DMS53 (cell line): ENCODE data around the gene FBXW8.

Source experiments
- DNase-seq: peaks from one replicate; lab custom pipeline; 2025; lab: John Stamatoyannopoulos, UW

FBXW8 gene

GRCh38 chr12:116996093-116996492, 85.3 kb downstream of the FBXW8 start:
- no peak for DNase-seq

GRCh38 chr12:116996621-116997020, 85.9 kb downstream of the FBXW8 start:
- no peak for DNase-seq

GRCh38 chr12:116999066-116999465, 88.3 kb downstream of the FBXW8 start:
- DNase-seq, result no peak

GRCh38 chr12:117000316-117000715, 89.6 kb downstream of the FBXW8 start:
- DNase-seq, result no peak

- DNase-seq, result no peak
These were observed 91.5 kb downstream of the FBXW8 start for GRCh38 chr12:117002051-117002817.

- no peak for DNase-seq
These were observed 93.2 kb downstream of the FBXW8 start for GRCh38 chr12:117003883-117004404.

- DNase-seq, result no peak
These were observed 94.8 kb downstream of the FBXW8 start for GRCh38 chr12:117005417-117006046.

GRCh38 chr12:117006333-117006732, 95.6 kb downstream of the FBXW8 start:
- no peak for DNase-seq

GRCh38 chr12:117007577-117007976, 96.8 kb downstream of the FBXW8 start:
- DNase-seq, result no peak

GRCh38 chr12:117009759-117010158, 99.0 kb downstream of the FBXW8 start:
- DNase-seq, result no peak

GRCh38 chr12:117010693-117011451, 100.1 kb downstream of the FBXW8 start:
- no peak for DNase-seq

- DNase-seq, result no peak
These were observed 101.4 kb downstream of the FBXW8 start for GRCh38 chr12:117011988-117012805.

- DNase-seq, result no peak
These were observed 103.0 kb downstream of the FBXW8 start for GRCh38 chr12:117013726-117014125.

- DNase-seq, result no peak
These were observed 103.7 kb downstream of the FBXW8 start for GRCh38 chr12:117014342-117014887.

GRCh38 chr12:117015811-117016210, 105.1 kb downstream of the FBXW8 start:
- no peak for DNase-seq

- no peak for DNase-seq
These were observed 107.1 kb downstream of the FBXW8 start for GRCh38 chr12:117017807-117018206.

- DNase-seq, result no peak
These were observed 107.5 kb downstream of the FBXW8 start for GRCh38 chr12:117018276-117018675.

GRCh38 chr12:117018685-117019084, 107.9 kb downstream of the FBXW8 start:
- DNase-seq, result no peak

- no peak for DNase-seq
These were observed 109.1 kb downstream of the FBXW8 start for GRCh38 chr12:117019866-117020265.

GRCh38 chr12:117020536-117021220, 109.9 kb downstream of the FBXW8 start:
- no peak for DNase-seq

GRCh38 chr12:117022465-117022864, 111.7 kb downstream of the FBXW8 start:
- DNase-seq, result no peak
